Body of pancreas (tissue), 4 donors: ENCODE measurements around the gene CCDC191.

Experiments
- POLR2A ChIP-seq, 3 donors: fragments of 450-650 bp; IDR thresholded peaks; one replicate each; pipeline ENCODE4 v1.6.1; 2016; ENCODE audit warnings: antibody characterized with exemption in 3 of 3, mild to moderate bottlenecking in 2 of 3
- TF ChIP-seq, protein P1 (sequence below), 7 experiments: fragments of 450-650 bp in 4 of 7; fragments of 200-600 bp in 3 of 7; sonication (generic) in 3 of 7; IDR thresholded peaks; one replicate each; pipeline ENCODE4 v1.5.1; 2016 to 2019; ENCODE audit warnings: antibody characterized with exemption in 7 of 7

DNA sequence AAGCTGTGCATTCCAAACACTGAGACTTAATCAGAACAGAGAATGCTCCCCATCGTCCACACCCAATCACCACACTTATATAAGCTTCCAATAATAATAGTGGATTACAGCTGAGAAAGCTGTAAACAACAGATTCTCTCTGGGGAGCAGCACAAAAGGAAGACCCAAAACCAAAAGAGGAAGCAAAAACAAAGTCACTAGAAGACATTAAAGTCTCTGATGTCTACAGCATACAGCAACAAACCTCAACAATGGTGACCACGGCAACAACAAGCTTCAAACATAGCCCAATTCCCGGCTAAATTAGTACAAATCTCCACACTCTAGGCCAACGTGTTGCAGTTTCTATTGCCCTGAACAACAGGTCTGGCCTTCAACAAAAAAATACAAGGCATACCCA, 70.8 kb downstream of the CCDC191 start:
- TF ChIP-seq, protein P1, sequence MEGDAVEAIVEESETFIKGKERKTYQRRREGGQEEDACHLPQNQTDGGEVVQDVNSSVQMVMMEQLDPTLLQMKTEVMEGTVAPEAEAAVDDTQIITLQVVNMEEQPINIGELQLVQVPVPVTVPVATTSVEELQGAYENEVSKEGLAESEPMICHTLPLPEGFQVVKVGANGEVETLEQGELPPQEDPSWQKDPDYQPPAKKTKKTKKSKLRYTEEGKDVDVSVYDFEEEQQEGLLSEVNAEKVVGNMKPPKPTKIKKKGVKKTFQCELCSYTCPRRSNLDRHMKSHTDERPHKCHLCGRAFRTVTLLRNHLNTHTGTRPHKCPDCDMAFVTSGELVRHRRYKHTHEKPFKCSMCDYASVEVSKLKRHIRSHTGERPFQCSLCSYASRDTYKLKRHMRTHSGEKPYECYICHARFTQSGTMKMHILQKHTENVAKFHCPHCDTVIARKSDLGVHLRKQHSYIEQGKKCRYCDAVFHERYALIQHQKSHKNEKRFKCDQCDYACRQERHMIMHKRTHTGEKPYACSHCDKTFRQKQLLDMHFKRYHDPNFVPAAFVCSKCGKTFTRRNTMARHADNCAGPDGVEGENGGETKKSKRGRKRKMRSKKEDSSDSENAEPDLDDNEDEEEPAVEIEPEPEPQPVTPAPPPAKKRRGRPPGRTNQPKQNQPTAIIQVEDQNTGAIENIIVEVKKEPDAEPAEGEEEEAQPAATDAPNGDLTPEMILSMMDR (IDR thresholded peaks at IDR 0.05): no peak
- TF ChIP-seq POLR2A (IDR thresholded peaks at IDR 0.05): no peak
